ENCODE results near the gene MSX2. TPM values are rescaled to one million over a fixed set of nuclear protein-coding genes. Genes with fewer than 3 reads are reported as not detected.

Gene MSX2
- total RNA-seq, 4 donors from 2014 or later = 0.44 to 1.3 (median 0.60) TPM; not detected in 1

- 60 to 89% methylated on average over 1 of the region's 1 CpG for WGBS, 2 donors
- no peak for DNase-seq (ENCODE audit: low spot score in 2 of 2)
- no peaks in the 10 kb centered on the region for H3K9me3 ChIP-seq
- H3K36me3 ChIP-seq = no peaks in the 10 kb centered on the region
- H3K27ac ChIP-seq = no peak overlapping the region
- peaks cover 0 to 75% of the 10 kb centered on the region in 2 donors for H3K27me3 ChIP-seq
- TF ChIP-seq POLR2A (IDR thresholded peaks at IDR 0.05) (no peak), EP300 (IDR thresholded peaks at IDR 0.05) (no peak)
- TF ChIP-seq, protein P1, sequence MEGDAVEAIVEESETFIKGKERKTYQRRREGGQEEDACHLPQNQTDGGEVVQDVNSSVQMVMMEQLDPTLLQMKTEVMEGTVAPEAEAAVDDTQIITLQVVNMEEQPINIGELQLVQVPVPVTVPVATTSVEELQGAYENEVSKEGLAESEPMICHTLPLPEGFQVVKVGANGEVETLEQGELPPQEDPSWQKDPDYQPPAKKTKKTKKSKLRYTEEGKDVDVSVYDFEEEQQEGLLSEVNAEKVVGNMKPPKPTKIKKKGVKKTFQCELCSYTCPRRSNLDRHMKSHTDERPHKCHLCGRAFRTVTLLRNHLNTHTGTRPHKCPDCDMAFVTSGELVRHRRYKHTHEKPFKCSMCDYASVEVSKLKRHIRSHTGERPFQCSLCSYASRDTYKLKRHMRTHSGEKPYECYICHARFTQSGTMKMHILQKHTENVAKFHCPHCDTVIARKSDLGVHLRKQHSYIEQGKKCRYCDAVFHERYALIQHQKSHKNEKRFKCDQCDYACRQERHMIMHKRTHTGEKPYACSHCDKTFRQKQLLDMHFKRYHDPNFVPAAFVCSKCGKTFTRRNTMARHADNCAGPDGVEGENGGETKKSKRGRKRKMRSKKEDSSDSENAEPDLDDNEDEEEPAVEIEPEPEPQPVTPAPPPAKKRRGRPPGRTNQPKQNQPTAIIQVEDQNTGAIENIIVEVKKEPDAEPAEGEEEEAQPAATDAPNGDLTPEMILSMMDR (IDR thresholded peaks at IDR 0.05) = no peak
- peaks cover 0 to 15% (median 0%) of the 10 kb centered on the region in 4 donors for H3K4me1 ChIP-seq
- no peak overlapping the region for H3K4me3 ChIP-seq
Observed at GRCh38 chr5:174736777-174737176, 12.4 kb downstream of the MSX2 start.

- peaks cover 0 to 70% of the 10 kb centered on the region in 2 donors for H3K27me3 ChIP-seq
- TF ChIP-seq EP300 (IDR thresholded peaks at IDR 0.05) (no peak), POLR2A (IDR thresholded peaks at IDR 0.05) (no peak)
- no peaks in the 10 kb centered on the region for H3K36me3 ChIP-seq
- DNase-seq (ENCODE audit: low spot score in 2 of 2) = no peak
- WGBS, 2 donors = 28 to 38% methylated on average over 15 of the region's 15 CpGs
- H3K9me3 ChIP-seq = no peaks in the 10 kb centered on the region
- H3K27ac ChIP-seq = no peak overlapping the region
- H3K4me3 ChIP-seq = no peak overlapping the region
- peaks cover 0 to 10% (median 0%) of the 10 kb centered on the region in 4 donors for H3K4me1 ChIP-seq
Observed at GRCh38 chr5:174737330-174737729, 12.9 kb downstream of the MSX2 start.

- no peak for DNase-seq (ENCODE audit: low spot score in 2 of 2)
- Histone ChIP-seq H3K27me3 (peaks cover 0 to 47% of the 10 kb centered on the region in 2 donors), H3K4me1 (no peaks in the 10 kb centered on the region), H3K36me3 (no peaks in the 10 kb centered on the region), H3K9me3 (no peaks in the 10 kb centered on the region), H3K4me3 (no peak overlapping the region), H3K27ac (no peak overlapping the region)
- TF ChIP-seq, protein P1 (IDR thresholded peaks at IDR 0.05) = no peak
- TF ChIP-seq POLR2A (IDR thresholded peaks at IDR 0.05) = no peak
- TF ChIP-seq EP300 (IDR thresholded peaks at IDR 0.05) = no peak
- WGBS, 2 donors = 38 to 41% methylated on average over 5 of the region's 5 CpGs
Observed at GRCh38 chr5:174741352-174741751, 17.0 kb downstream of the MSX2 start.

DNA sequence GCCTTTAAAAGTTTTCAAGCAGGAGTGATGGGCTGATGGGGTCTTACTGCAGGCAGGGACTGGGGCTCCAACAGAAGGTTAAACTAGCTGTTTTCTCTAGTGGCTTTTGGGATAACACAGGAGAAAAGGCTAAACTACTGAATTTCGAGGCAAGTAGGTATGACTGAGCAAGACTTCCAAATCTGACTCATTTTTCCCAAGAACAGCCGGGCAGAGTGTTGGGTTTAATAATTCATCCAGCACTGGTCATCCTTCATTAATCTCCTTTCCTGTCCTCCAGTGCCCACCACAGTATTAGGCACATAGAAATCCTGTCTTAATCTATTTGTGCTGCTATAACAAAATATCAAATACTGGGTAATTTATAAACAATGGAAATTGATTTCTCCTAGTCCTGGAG is 20.5 kb downstream of the MSX2 start:
- Histone ChIP-seq H3K4me3 (no peak overlapping the region), H3K9me3 (no peaks in the 10 kb centered on the region), H3K27me3 (peaks cover 0 to 42% of the 10 kb centered on the region in 2 donors), H3K27ac (no peak overlapping the region), H3K36me3 (no peaks in the 10 kb centered on the region), H3K4me1 (no peaks in the 10 kb centered on the region)
- no peak for DNase-seq (ENCODE audit: low spot score in 2 of 2)
- TF ChIP-seq POLR2A (IDR thresholded peaks at IDR 0.05) = no peak
- TF ChIP-seq, protein P1 (IDR thresholded peaks at IDR 0.05) = no peak
- TF ChIP-seq EP300 (IDR thresholded peaks at IDR 0.05) = no peak
- WGBS, 2 donors = 73 to 75% methylated on average over 2 of the region's 2 CpGs

GRCh38 chr5:174745590-174746103 is 21.3 kb downstream of the MSX2 start:
- DNase-seq (ENCODE audit: low spot score in 2 of 2) = no peak
- Histone ChIP-seq H3K4me3 (no peak overlapping the region), H3K9me3 (no peaks in the 10 kb centered on the region), H3K4me1 (no peaks in the 10 kb centered on the region), H3K27me3 (peaks cover 0 to 49% of the 10 kb centered on the region in 2 donors), H3K36me3 (no peaks in the 10 kb centered on the region), H3K27ac (no peak overlapping the region)
- WGBS, 2 donors = 34% methylated on average over 8 of the region's 8 CpGs
- TF ChIP-seq POLR2A (IDR thresholded peaks at IDR 0.05) (no peak), EP300 (IDR thresholded peaks at IDR 0.05) (no peak)
- TF ChIP-seq, protein P1 (IDR thresholded peaks at IDR 0.05) = no peak

Data from tibial nerve (tissue), 4 donors.